CD14-positive monocyte (primary cell): ENCODE data around the gene ESRRA. TPM values are rescaled to one million over a fixed set of nuclear protein-coding genes. Genes with fewer than 3 reads are reported as not detected.

Experiments
- DNase-seq, 3 donors: peaks; one replicate each; pipeline ENCODE4 v3.0.0-alpha.2; 2011 to 2022
- H2AFZ ChIP-seq: 2 replicates; pipeline ENCODE4 v1.6.0; 2012; ENCODE audit warnings: mild to moderate bottlenecking, low read depth, low read length, inconsistent platforms; ENCODE audit not compliant: insufficient read depth, poor library complexity, severe bottlenecking
- H3K27ac ChIP-seq, 2 donors: 1 replicate in 1 of 2; 2 replicates in 1 of 2; pipeline ENCODE4 v1.5.1; 2012 to 2013; ENCODE audit warnings: low read length in 2 of 2, control low read depth in 1 of 2, inconsistent platforms in 1 of 2, low read depth in 1 of 2, mild to moderate bottlenecking in 1 of 2
- H3K27me3 ChIP-seq, 2 donors: one replicate each; pipeline versions ENCODE4 v1.6.0 to v1.6.1; 2011 to 2013; ENCODE audit warnings: low read length in 2 of 2; ENCODE audit not compliant: control insufficient read depth in 2 of 2, insufficient read depth in 2 of 2
- H3K36me3 ChIP-seq, 2 donors: replicated peaks in 1 of 2; 1 replicate in 1 of 2; 2 replicates in 1 of 2; pipeline versions ENCODE4 v1.5.1 to v1.6.1; 2012 to 2013; ENCODE audit warnings: low read length in 2 of 2, control low read depth in 1 of 2, inconsistent platforms in 1 of 2, mild to moderate bottlenecking in 1 of 2; ENCODE audit not compliant: insufficient read depth in 2 of 2, control insufficient read depth in 1 of 2
- H3K4me1 ChIP-seq, 2 donors: 1 replicate in 1 of 2; 2 replicates in 1 of 2; pipeline versions ENCODE4 v1.5.1 to v1.6.1; 2012 to 2013; ENCODE audit warnings: low read length in 2 of 2, control low read depth in 1 of 2, inconsistent platforms in 1 of 2, mild to moderate bottlenecking in 1 of 2, moderate library complexity in 1 of 2; ENCODE audit not compliant: insufficient read depth in 2 of 2, control insufficient read depth in 1 of 2
- H3K4me2 ChIP-seq: replicated peaks from 2 replicates; pipeline ENCODE3; 2012; ENCODE audit warnings: low read length, moderate library complexity, mild to moderate bottlenecking; ENCODE audit not compliant: poor library complexity, severe bottlenecking; ENCODE audit errors: extremely low read depth
- H3K4me3 ChIP-seq, 3 experiments: fragments of 200-600 bp in 1 of 3; sonication (generic) in 1 of 3; replicated peaks in 1 of 3; 1 replicate in 2 of 3; 2 replicates in 1 of 3; pipeline ENCODE4 v1.5.1; 2011 to 2013; ENCODE audit warnings: low read length in 3 of 3, mild to moderate bottlenecking in 3 of 3, control low read depth in 2 of 3, low read depth in 2 of 3, inconsistent platforms in 1 of 3, moderate library complexity in 1 of 3
- H3K79me2 ChIP-seq: 2 replicates; pipeline ENCODE4 v1.6.0; 2012; ENCODE audit warnings: mild to moderate bottlenecking, control low read depth, inconsistent platforms, low read length, moderate library complexity; ENCODE audit not compliant: insufficient read depth
- H3K9ac ChIP-seq: 2 replicates; pipeline ENCODE4 v1.6.0; 2017; ENCODE audit warnings: low read length, mild to moderate bottlenecking; ENCODE audit not compliant: insufficient read depth, poor library complexity, severe bottlenecking
- H3K9me3 ChIP-seq, 2 donors: replicated peaks in 1 of 2; 1 replicate in 1 of 2; 2 replicates in 1 of 2; pipeline versions ENCODE4 v1.5.1 to v1.6.1; 2012 to 2013; ENCODE audit warnings: low read length in 2 of 2, control low read depth in 1 of 2; ENCODE audit not compliant: control insufficient read depth in 1 of 2, insufficient read depth in 1 of 2
- H4K20me1 ChIP-seq: 2 replicates; pipeline ENCODE4 v1.6.0; 2012; ENCODE audit warnings: mild to moderate bottlenecking, low read length, control low read depth, moderate library complexity; ENCODE audit not compliant: insufficient read depth
- H3K27ac Mint-ChIP-seq, 7 donors: one replicate each; pipeline ENCODE4 v1.8.0; 2020; ENCODE audit warnings: mild to moderate bottlenecking in 7 of 7, mixed read lengths in 7 of 7, moderate library complexity in 6 of 7, inconsistent platforms in 2 of 7
- H3K27me3 Mint-ChIP-seq, 3 donors: one replicate each; pipeline ENCODE4 v1.8.0; 2021 to 2022; ENCODE audit warnings: low read depth in 3 of 3, mild to moderate bottlenecking in 3 of 3, mixed read lengths in 3 of 3, moderate library complexity in 3 of 3, inconsistent platforms in 1 of 3
- H3K36me3 Mint-ChIP-seq, 2 donors: one replicate each; pipeline ENCODE4 v1.8.0; 2020; ENCODE audit warnings: mixed read lengths in 2 of 2, inconsistent platforms in 1 of 2, mild to moderate bottlenecking in 1 of 2
- H3K4me1 Mint-ChIP-seq: one replicate; pipeline ENCODE4 v1.8.0; 2020; ENCODE audit warnings: mild to moderate bottlenecking, mixed read lengths
- H3K4me3 Mint-ChIP-seq, 2 donors: one replicate each; pipeline ENCODE4 v1.8.0; 2020; ENCODE audit warnings: mild to moderate bottlenecking in 2 of 2, mixed read lengths in 2 of 2, moderate library complexity in 1 of 2
- H3K9me3 Mint-ChIP-seq, 7 donors: one replicate each; pipeline ENCODE4 v1.8.0; 2020 to 2022; ENCODE audit warnings: mixed read lengths in 7 of 7, mild to moderate bottlenecking in 6 of 7, moderate library complexity in 6 of 7, inconsistent platforms in 2 of 7
- CTCF ChIP-seq: fragments of 200-600 bp; IDR thresholded peaks from one replicate; pipeline ENCODE4 v1.8.0; 2022; ENCODE audit warnings: antibody characterized with exemption, mild to moderate bottlenecking
- WGBS: methylation state at CpG from one replicate; pipeline ENCODE4 v1.1.5; 2013; ENCODE audit warnings: missing lambda C conversion rate; ENCODE audit not compliant: insufficient coverage; 5-methylcytosine and 5-hydroxymethylcytosine counted together
- intact Hi-C, 2 donors: fragments of 100-400 bp; cut with micrococcal nuclease; formaldehyde crosslinking; loops; one replicate each; pipeline versions ENCODE4 v1.15.0 to v1.15.1; 2023
- polyA plus RNA-seq, 3 donors: library from polyadenylated mRNA; depleted of rRNA in 1 of 3; unstranded in 2 of 3; stranded (reverse) in 1 of 3; fragments of 300-500 nt in 2 of 3; fragments of >200 nt in 1 of 3; fragmentation: Illumina TruSeq in 2 of 3; gene quantifications; 1 replicate in 2 of 3; 2 replicates in 1 of 3; pipeline ENCODE4 v1.2.3, GENCODE V29; 2012 to 2021

Gene ESRRA
- polyA plus RNA-seq, 3 donors: 15.3 to 45.7 (median 18.3) TPM

DNA sequence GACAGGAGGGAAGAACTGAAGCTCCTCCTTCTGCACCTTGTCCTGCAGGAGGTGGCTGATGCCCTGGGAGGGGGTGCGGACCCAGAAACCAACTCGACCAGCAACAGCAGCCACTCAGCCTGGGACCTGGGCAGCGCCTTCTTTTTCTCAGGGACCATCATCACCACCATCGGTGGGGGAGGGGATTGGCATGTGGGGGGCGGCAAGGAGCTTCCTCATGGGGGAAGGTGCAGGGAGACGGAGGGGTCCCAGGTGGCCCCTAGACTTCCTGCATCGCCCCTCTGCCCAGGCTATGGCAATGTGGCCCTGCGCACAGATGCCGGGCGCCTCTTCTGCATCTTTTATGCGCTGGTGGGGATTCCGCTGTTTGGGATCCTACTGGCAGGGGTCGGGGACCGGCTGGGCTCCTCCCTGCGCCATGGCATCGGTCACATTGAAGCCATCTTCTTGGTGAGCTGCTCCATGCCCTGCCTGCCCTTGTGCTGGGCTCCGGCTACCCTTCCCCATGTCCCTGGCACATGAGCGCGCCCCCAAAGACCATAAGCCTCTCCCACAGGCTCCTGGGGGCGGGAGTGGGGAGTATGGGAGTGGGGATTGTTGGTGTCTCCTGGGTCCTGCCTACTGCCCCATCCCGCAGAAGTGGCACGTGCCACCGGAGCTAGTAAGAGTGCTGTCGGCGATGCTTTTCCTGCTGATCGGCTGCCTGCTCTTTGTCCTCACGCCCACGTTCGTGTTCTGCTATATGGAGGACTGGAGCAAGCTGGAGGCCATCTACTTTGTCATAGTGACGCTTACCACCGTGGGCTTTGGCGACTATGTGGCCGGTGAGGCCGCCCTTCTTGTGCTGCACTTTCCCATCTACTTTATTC, 8.3 kb upstream of the ESRRA start:
- H3K36me3 ChIP-seq: no peaks in the 10 kb centered on the region
- H3K9me3 Mint-ChIP-seq: peaks cover 0 to 43% (median 9%) of the 10 kb centered on the region in 7 donors
- no peak overlapping the region for H3K4me2 ChIP-seq
- H3K4me1 ChIP-seq: peaks cover 27 to 36% of the 10 kb centered on the region in 2 donors
- intact Hi-C loops: no loop called here
- H3K27ac ChIP-seq: no peak overlapping the region
- no peak overlapping the region for H3K9ac ChIP-seq
- no peak overlapping the region for H2AFZ ChIP-seq
- H3K27me3 ChIP-seq: peaks cover 69 to 87% of the 10 kb centered on the region in 2 donors
- peaks cover 85 to 98% (median 96%) of the 10 kb centered on the region in 3 donors for H3K27me3 Mint-ChIP-seq
- H3K4me3 ChIP-seq: no peak overlapping the region
- no peak for DNase-seq
- peak overlapping the region in 1 of 2 donors; percentile 91 for H3K4me3 Mint-ChIP-seq
- peaks cover 5 to 20% of the 10 kb centered on the region in 2 donors for H3K36me3 Mint-ChIP-seq
- peaks cover 30% of the 10 kb centered on the region for H3K4me1 Mint-ChIP-seq
- TF ChIP-seq CTCF: no peak
- no peaks in the 10 kb centered on the region for H3K79me2 ChIP-seq
- 7% methylated on average over 24 of the region's 34 CpGs for WGBS
- H4K20me1 ChIP-seq: no peaks in the 10 kb centered on the region
- H3K9me3 ChIP-seq: peaks cover 3 to 48% of the 10 kb centered on the region in 2 donors
- H3K27ac Mint-ChIP-seq: no peak overlapping the region

GRCh38 chr11:64297699-64298358, 7.5 kb upstream of the ESRRA start:
- peaks cover 0 to 37% (median 9%) of the 10 kb centered on the region in 7 donors for H3K9me3 Mint-ChIP-seq
- no peak for TF ChIP-seq CTCF
- H3K4me1 Mint-ChIP-seq: peaks cover 30% of the 10 kb centered on the region
- peaks cover 3 to 43% of the 10 kb centered on the region in 2 donors for H3K9me3 ChIP-seq
- H3K27ac ChIP-seq: no peak overlapping the region
- H3K27ac Mint-ChIP-seq: peak overlapping the region in 1 of 7 donors; percentile 7
- peaks cover 66 to 80% of the 10 kb centered on the region in 2 donors for H3K27me3 ChIP-seq
- H3K36me3 Mint-ChIP-seq: peaks cover 5 to 20% of the 10 kb centered on the region in 2 donors
- H3K27me3 Mint-ChIP-seq: peaks cover 84 to 94% (median 91%) of the 10 kb centered on the region in 3 donors
- intact Hi-C loops: no loop called here
- no peaks in the 10 kb centered on the region for H4K20me1 ChIP-seq
- 24% methylated on average over 17 of the region's 18 CpGs for WGBS
- peaks cover 22 to 30% of the 10 kb centered on the region in 2 donors for H3K4me1 ChIP-seq
- DNase-seq: no peak
- H2AFZ ChIP-seq: no peak overlapping the region
- no peak overlapping the region for H3K4me2 ChIP-seq
- peak overlapping the region in 1 of 2 donors; percentile 91 for H3K4me3 Mint-ChIP-seq
- no peaks in the 10 kb centered on the region for H3K36me3 ChIP-seq
- no peak overlapping the region for H3K9ac ChIP-seq
- no peak overlapping the region for H3K4me3 ChIP-seq
- no peaks in the 10 kb centered on the region for H3K79me2 ChIP-seq
